ENCODE data around the gene LIN9.

DNA sequence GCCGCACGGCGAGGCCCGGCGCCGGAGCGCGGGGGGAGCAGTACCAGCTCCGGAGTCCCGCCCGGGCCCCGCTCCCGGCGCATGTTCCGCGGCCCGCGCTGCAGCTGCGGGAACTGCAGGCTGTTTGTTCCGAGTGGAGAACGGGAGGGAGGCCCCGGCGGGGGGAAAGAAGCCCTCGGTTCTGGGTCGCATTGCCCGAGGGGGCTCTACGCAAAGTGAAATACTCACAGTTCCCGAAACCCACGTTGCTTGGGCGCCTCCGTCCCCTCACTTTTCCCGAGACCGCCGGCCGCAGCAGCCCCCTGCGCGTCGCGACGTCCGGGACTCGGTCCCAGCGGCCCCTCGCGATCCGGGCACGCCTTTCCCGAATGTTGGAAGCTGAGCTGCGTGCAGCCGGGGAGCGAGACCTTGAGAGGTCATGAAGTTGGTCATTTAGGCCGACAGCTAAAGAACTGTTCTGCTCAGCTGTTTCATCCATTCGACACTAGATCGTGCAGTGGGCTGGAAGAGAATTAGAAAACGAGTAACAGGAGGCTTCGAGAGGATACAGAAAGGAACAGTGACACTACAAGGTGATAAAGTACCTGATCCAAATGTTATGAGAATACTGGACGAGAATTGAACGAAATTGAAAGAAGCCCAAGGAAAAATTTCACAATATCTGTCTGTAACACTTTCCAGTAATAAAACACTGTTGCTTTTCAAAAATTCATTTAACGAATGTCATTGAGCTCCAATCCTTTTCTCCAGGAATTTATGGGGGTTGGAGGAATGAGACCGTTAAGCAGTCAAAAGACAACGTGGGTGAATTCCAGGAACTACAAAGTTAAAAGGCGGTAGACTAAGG, 657 bp upstream of the LIN9 start:
- TF ChIP-seq, protein P1, sequence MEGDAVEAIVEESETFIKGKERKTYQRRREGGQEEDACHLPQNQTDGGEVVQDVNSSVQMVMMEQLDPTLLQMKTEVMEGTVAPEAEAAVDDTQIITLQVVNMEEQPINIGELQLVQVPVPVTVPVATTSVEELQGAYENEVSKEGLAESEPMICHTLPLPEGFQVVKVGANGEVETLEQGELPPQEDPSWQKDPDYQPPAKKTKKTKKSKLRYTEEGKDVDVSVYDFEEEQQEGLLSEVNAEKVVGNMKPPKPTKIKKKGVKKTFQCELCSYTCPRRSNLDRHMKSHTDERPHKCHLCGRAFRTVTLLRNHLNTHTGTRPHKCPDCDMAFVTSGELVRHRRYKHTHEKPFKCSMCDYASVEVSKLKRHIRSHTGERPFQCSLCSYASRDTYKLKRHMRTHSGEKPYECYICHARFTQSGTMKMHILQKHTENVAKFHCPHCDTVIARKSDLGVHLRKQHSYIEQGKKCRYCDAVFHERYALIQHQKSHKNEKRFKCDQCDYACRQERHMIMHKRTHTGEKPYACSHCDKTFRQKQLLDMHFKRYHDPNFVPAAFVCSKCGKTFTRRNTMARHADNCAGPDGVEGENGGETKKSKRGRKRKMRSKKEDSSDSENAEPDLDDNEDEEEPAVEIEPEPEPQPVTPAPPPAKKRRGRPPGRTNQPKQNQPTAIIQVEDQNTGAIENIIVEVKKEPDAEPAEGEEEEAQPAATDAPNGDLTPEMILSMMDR (IDR thresholded peaks at IDR 0.05 in 4 of 5, conservative IDR thresholded peaks at IDR 0.05 in 1 of 5) = peak; percentile 15 to 40 (median 36)
- no peak for TF ChIP-seq POLR2A (IDR thresholded peaks at IDR 0.05)
